PFSK-1 (cell line): ENCODE data around the gene BTBD9.

Experiments used
- FOXP2 ChIP-seq: optimal IDR thresholded peaks from 2 replicates; pipeline ENCODE3; 2011; ENCODE audit warnings: borderline replicate concordance, control low read depth, inconsistent platforms; ENCODE audit not compliant: insufficient read depth; ENCODE audit errors: extremely low read length, extremely low read depth
- POLR2AphosphoS5 ChIP-seq: IDR thresholded peaks from 2 replicates; pipeline ENCODE4 v1.6.1; 2012; ENCODE audit warnings: low read depth, mild to moderate bottlenecking, control low read depth, low read length, moderate library complexity
- REST ChIP-seq, 2 experiments: IDR thresholded peaks; 2 replicates each; pipeline versions ENCODE4 v1.6.1 to v1.8.0; 2011 to 2012; ENCODE audit warnings: low read depth in 2 of 2, low read length in 2 of 2, control low read depth in 1 of 2, inconsistent platforms in 1 of 2, mild to moderate bottlenecking in 1 of 2, moderate library complexity in 1 of 2; ENCODE audit not compliant: insufficient read depth in 1 of 2
- SIN3A ChIP-seq: IDR thresholded peaks from 2 replicates; pipeline ENCODE4 v1.6.1; 2012; ENCODE audit warnings: mild to moderate bottlenecking, low read length, moderate library complexity, borderline replicate concordance; ENCODE audit not compliant: insufficient read depth
- TAF1 ChIP-seq: IDR thresholded peaks from 2 replicates; pipeline ENCODE4 v1.6.1; 2012; ENCODE audit warnings: low read length, control low read depth, borderline replicate concordance; ENCODE audit not compliant: insufficient read depth

The BTBD9 gene

GRCh38 chr6:38353310-38354036, 286.3 kb downstream of the BTBD9 start:
- TF ChIP-seq TAF1 (no peak), SIN3A (no peak), REST (IDR thresholded peaks at IDR 0.05; ENCODE audit: insufficient read depth in 1 of 2, low read depth in 2 of 2, low read length in 2 of 2) (no peak), FOXP2 (no peak), POLR2AphosphoS5 (no peak)

GRCh38 chr6:38352636-38353035, 287.1 kb downstream of the BTBD9 start:
- TF ChIP-seq REST (IDR thresholded peaks at IDR 0.05; ENCODE audit: insufficient read depth in 1 of 2, low read depth in 2 of 2, low read length in 2 of 2) (no peak), FOXP2 (no peak), POLR2AphosphoS5 (no peak), SIN3A (no peak), TAF1 (no peak)

GRCh38 chr6:38350942-38351341, 288.8 kb downstream of the BTBD9 start:
- TF ChIP-seq TAF1 (no peak), SIN3A (no peak), POLR2AphosphoS5 (no peak)

GRCh38 chr6:38350220-38350619, 289.5 kb downstream of the BTBD9 start:
- TF ChIP-seq FOXP2 (no peak), POLR2AphosphoS5 (no peak), TAF1 (no peak), SIN3A (no peak)

GRCh38 chr6:38349795-38350194, 289.9 kb downstream of the BTBD9 start:
- TF ChIP-seq TAF1 (no peak), FOXP2 (no peak), REST (IDR thresholded peaks at IDR 0.05; ENCODE audit: insufficient read depth in 1 of 2, low read depth in 2 of 2, low read length in 2 of 2) (no peak)

GRCh38 chr6:38349221-38349620, 290.5 kb downstream of the BTBD9 start:
- TF ChIP-seq REST (IDR thresholded peaks at IDR 0.05; ENCODE audit: insufficient read depth in 1 of 2, low read depth in 2 of 2, low read length in 2 of 2): no peak
